Endodermal cell (in vitro differentiated cells): ENCODE data around the gene SMARCE1. TPM values are rescaled to one million over a fixed set of nuclear protein-coding genes. Genes with fewer than 3 reads are reported as not detected.

Source experiments
- DNase-seq: peaks from one replicate; pipeline ENCODE4 v3.0.0-alpha.2; 2017
- H3K27ac ChIP-seq: 2 replicates; pipeline ENCODE4 v1.5.1; 2013; ENCODE audit warnings: mild to moderate bottlenecking, low read depth, low read length, moderate library complexity
- H3K27me3 ChIP-seq: 2 replicates; pipeline ENCODE4 v1.6.1; 2013; ENCODE audit warnings: mild to moderate bottlenecking, low read length, moderate library complexity; ENCODE audit not compliant: insufficient read depth, control insufficient read depth, poor library complexity, severe bottlenecking
- H3K36me3 ChIP-seq: 2 replicates; pipeline ENCODE4 v1.7.0; 2013; ENCODE audit warnings: mild to moderate bottlenecking, low read length, moderate library complexity; ENCODE audit not compliant: control insufficient read depth, insufficient read depth
- H3K4me1 ChIP-seq: one replicate; pipeline ENCODE4 v1.7.0; 2013; ENCODE audit warnings: low read length; ENCODE audit not compliant: control insufficient read depth, insufficient read depth
- H3K4me3 ChIP-seq: 2 replicates; pipeline ENCODE4 v1.5.1; 2013; ENCODE audit warnings: mild to moderate bottlenecking, low read length, moderate library complexity
- H3K9ac ChIP-seq: 2 replicates; pipeline ENCODE4 v1.6.1; 2013; ENCODE audit warnings: mild to moderate bottlenecking, low read length, moderate library complexity; ENCODE audit not compliant: poor library complexity, severe bottlenecking; ENCODE audit errors: extremely low read depth
- H3K9me3 ChIP-seq: 2 replicates; pipeline ENCODE4 v1.6.1; 2013; ENCODE audit warnings: mild to moderate bottlenecking, low read length, moderate library complexity; ENCODE audit not compliant: control insufficient read depth
- H3K27ac Mint-ChIP-seq: 2 replicates; pipeline ENCODE4 v1.8.0; 2020; ENCODE audit warnings: mixed read lengths
- H3K27me3 Mint-ChIP-seq: 2 replicates; pipeline ENCODE4 v1.8.0; 2021; ENCODE audit warnings: mild to moderate bottlenecking, mixed read lengths; ENCODE audit not compliant: insufficient read depth
- H3K36me3 Mint-ChIP-seq: 2 replicates; pipeline ENCODE4 v1.8.0; 2020; ENCODE audit warnings: low read depth, mixed read lengths
- H3K4me1 Mint-ChIP-seq: 2 replicates; pipeline ENCODE4 v1.8.0; 2020; ENCODE audit warnings: mixed read lengths
- H3K4me3 Mint-ChIP-seq: 2 replicates; pipeline ENCODE4 v1.8.0; 2020; ENCODE audit warnings: mild to moderate bottlenecking, moderate library complexity, mixed read lengths
- H3K9me3 Mint-ChIP-seq: 2 replicates; pipeline ENCODE4 v1.8.0; 2020; ENCODE audit warnings: mild to moderate bottlenecking, mixed read lengths
- CTCF ChIP-seq: fragments of 200-600 bp; sonication (generic); conservative IDR thresholded peaks from 2 replicates; pipeline ENCODE4 v1.5.0; 2021; ENCODE audit warnings: antibody characterized with exemption, mild to moderate bottlenecking
- WGBS, 2 experiments: methylation state at CpG; one replicate each; pipeline versions ENCODE4 v1.1.5 to v1.1.7; 2013; ENCODE audit warnings: missing lambda C conversion rate in 2 of 2, mixed read lengths in 1 of 2; ENCODE audit not compliant: insufficient coverage in 1 of 2, insufficient read length in 1 of 2; 5-methylcytosine and 5-hydroxymethylcytosine counted together
- total RNA-seq, 2 donors: library from RNA; stranded (reverse); fragmentation: NEBNext Ultra II Directional in 1 of 2; extraction: Animal tissue kit (Norgen Biotek cat#: 25700) in 1 of 2; gene quantifications; 2 replicates in 1 of 2; 3 replicates in 1 of 2; pipeline ENCODE4 v1.2.1, GENCODE V29; 2021

Gene SMARCE1
- total RNA-seq, 2 donors from 2014 or later, result 156 to 191 TPM

- H3K27me3 ChIP-seq, result no peaks in the 10 kb centered on the region
- H3K9me3 ChIP-seq, result no peaks in the 10 kb centered on the region
- H3K4me1 ChIP-seq, result no peaks in the 10 kb centered on the region
- peaks cover 13% of the 10 kb centered on the region for H3K4me1 Mint-ChIP-seq
- no peak for DNase-seq
- WGBS, 2 experiments, result 85 to 86% methylated on average over 2 to 4 of the region's 4 CpGs
- TF ChIP-seq CTCF, result no peak
- no peak overlapping the region for H3K27ac ChIP-seq
- H3K27ac Mint-ChIP-seq, result no peak overlapping the region
- H3K9me3 Mint-ChIP-seq, result no peaks in the 10 kb centered on the region
- H3K27me3 Mint-ChIP-seq, result peaks cover 12% of the 10 kb centered on the region
- H3K4me3 Mint-ChIP-seq, result no peak overlapping the region
- H3K4me3 ChIP-seq, result no peak overlapping the region
- no peaks in the 10 kb centered on the region for H3K36me3 Mint-ChIP-seq
- H3K36me3 ChIP-seq, result no peaks in the 10 kb centered on the region
- H3K9ac ChIP-seq, result no peak overlapping the region
Observed at GRCh38 chr17:40671282-40671681, 23.7 kb upstream of the SMARCE1 start.

- no peak for DNase-seq
- no peak for TF ChIP-seq CTCF
- Histone ChIP-seq H3K27me3 (no peaks in the 10 kb centered on the region), H3K4me1 (no peaks in the 10 kb centered on the region), H3K4me3 (no peak overlapping the region), H3K27ac (no peak overlapping the region), H3K9me3 (no peaks in the 10 kb centered on the region), H3K9ac (no peak overlapping the region), H3K36me3 (no peaks in the 10 kb centered on the region)
- H3K36me3 Mint-ChIP-seq, result no peaks in the 10 kb centered on the region
- no peak overlapping the region for H3K4me3 Mint-ChIP-seq
- H3K4me1 Mint-ChIP-seq, result peaks cover 24% of the 10 kb centered on the region
- H3K27ac Mint-ChIP-seq, result no peak overlapping the region
- H3K9me3 Mint-ChIP-seq, result no peaks in the 10 kb centered on the region
- no peaks in the 10 kb centered on the region for H3K27me3 Mint-ChIP-seq
Observed at GRCh38 chr17:40666331-40666730, 18.7 kb upstream of the SMARCE1 start.

GRCh38 chr17:40664582-40665333 lies 17.1 kb upstream of the SMARCE1 start, which contains the start of gene KRT222:
TSS of gene KRT222 (minus strand) at chr17:40665177. CDS start at chr17:40665099, 78 bp downstream.
- no peak for TF ChIP-seq CTCF
- Mint-ChIP-seq H3K4me3 (peak within 1 kb of the TSS; percentile 37), H3K4me1 (peaks cover 24% of the 10 kb centered on the region), H3K27ac (no peak within 1 kb of the TSS), H3K9me3 (no peaks in the 10 kb centered on the region), H3K27me3 (no peaks in the 10 kb centered on the region), H3K36me3 (no peaks in the 10 kb centered on the region)
- Histone ChIP-seq H3K4me3 (peak within 1 kb of the TSS; percentile 57), H3K9ac (no peak within 1 kb of the TSS), H3K9me3 (no peaks in the 10 kb centered on the region), H3K36me3 (no peaks in the 10 kb centered on the region), H3K27me3 (no peaks in the 10 kb centered on the region), H3K27ac (no peak within 1 kb of the TSS), H3K4me1 (no peaks in the 10 kb centered on the region)
- DNase-seq, result peak; percentile 66
- WGBS, 2 experiments, result 20 to 50% methylated on average over 3 to 10 of the region's 12 CpGs
